Stimulated activated naive CD8-positive, alpha-beta T cell treated with anti-CD3 and anti-CD28 coated beads, Interleukin-15, amount 100 ng/mL, for 72 hours (primary cell): ENCODE results near the gene PXMP4.

ENCODE experiments used
- ATAC-seq: fragments of 150-1000 bp; cut with Tn5 transposase; 2 replicates; pipeline ENCODE4 v1.10.0; 2021; ENCODE audit warnings: mild to moderate bottlenecking, moderate library complexity
- DNase-seq, 2 donors: peaks; one replicate each; pipeline ENCODE4 v3.0.0; 2021 to 2022
- H3K27ac Mint-ChIP-seq, 2 donors: one replicate each; pipeline ENCODE4 v1.8.0; 2022; ENCODE audit warnings: mild to moderate bottlenecking in 2 of 2, mixed read lengths in 2 of 2, moderate library complexity in 2 of 2
- H3K27me3 Mint-ChIP-seq: one replicate; pipeline ENCODE4 v1.8.0; 2022; ENCODE audit warnings: mixed read lengths
- H3K4me1 Mint-ChIP-seq: one replicate; pipeline ENCODE4 v1.8.0; 2022; ENCODE audit warnings: mild to moderate bottlenecking, mixed read lengths
- H3K4me3 Mint-ChIP-seq, 2 donors: one replicate each; pipeline ENCODE4 v1.8.0; 2022; ENCODE audit warnings: mild to moderate bottlenecking in 2 of 2, mixed read lengths in 2 of 2, moderate library complexity in 1 of 2
- H3K9me3 Mint-ChIP-seq, 2 donors: one replicate each; pipeline ENCODE4 v1.8.0; 2022; ENCODE audit warnings: mixed read lengths in 2 of 2

PXMP4 gene

DNA sequence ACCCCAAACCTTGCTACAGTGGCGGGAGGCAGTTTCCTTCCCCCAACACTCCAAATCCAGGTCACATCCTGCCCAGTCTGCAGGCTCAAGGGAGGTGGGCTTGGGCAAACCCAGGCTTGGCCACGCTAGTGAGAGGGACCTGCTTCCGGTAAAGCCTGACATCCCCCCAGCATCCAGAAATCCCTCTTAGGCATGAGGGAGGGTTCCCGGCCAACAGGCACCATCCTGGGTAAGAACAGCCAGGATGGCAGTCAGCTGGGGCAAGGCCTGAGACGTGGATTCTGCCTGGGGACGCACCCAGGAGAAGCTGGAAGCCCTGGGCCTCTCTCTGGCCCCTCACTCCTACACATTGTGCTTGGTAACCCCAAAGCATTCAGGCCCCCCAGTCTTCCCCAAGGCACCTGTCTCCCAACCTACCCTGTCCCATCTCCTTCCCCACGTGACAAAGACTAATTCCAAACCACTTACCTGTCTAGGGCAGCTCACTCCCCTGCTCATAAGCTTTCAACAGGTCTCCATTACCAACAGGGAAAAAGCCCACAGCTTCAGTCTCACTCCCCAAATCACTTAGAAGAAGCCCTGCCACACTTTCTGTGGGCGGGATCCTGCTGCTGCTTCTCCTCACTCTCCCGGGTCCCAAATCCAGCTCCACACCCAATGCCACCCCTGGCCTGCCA, 55.9 kb downstream of the PXMP4 start:
- ATAC-seq (no peak), DNase-seq (no peak)
- Mint-ChIP-seq H3K27ac (peak overlapping the region; percentile 41 to 93), H3K27me3 (no peaks in the 10 kb centered on the region), H3K9me3 (no peaks in the 10 kb centered on the region), H3K4me1 (peaks cover 55% of the 10 kb centered on the region), H3K4me3 (peak overlapping the region; percentile 77 to 80)

DNA sequence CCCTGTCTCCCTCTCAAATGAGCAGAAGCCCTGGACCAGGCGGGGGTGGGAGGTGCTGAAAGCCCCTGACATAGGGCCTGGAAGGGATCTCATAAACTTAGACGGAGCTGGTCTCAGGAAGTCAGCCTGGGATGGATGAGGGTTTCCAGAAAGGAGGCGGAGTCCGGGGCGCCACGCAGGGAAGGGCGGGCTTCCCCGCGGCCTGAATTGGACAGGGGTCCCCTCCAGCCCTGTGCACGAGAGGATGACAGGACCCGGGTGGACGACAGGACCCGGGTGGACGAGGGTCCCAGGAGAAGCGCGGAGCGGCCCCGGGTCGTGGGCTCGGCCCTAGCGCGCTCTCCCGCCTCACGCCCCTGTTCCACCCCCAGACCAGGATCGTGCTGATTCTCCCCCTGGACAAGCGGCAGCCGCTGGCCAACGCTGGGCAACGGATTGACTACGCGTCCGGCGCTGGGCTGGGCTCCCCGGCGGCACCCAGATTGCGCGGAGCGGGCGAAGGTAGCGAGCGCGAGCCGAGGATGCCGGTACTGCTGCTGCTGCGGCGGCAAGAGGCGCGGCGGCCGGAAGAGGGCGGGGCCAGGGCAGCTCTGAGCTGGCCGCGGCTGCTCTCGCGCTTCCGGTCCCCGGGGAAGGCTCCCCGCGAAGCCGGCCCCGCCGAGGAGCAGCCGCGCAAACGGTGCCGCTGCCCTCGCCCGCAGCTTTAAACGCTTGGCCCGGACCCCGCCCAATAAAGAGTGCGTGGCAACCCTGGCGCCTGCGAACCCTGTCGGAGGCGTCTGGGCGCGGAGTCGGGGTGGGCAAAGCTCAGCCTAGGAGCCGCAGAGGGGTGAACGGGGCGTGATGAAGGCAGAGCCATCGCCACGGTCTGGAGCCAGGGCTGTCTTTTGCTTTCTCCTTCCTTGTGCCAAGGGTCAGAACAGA, 56.7 kb downstream of the PXMP4 start:
- H3K4me1 Mint-ChIP-seq, result peaks cover 50% of the 10 kb centered on the region

DNA sequence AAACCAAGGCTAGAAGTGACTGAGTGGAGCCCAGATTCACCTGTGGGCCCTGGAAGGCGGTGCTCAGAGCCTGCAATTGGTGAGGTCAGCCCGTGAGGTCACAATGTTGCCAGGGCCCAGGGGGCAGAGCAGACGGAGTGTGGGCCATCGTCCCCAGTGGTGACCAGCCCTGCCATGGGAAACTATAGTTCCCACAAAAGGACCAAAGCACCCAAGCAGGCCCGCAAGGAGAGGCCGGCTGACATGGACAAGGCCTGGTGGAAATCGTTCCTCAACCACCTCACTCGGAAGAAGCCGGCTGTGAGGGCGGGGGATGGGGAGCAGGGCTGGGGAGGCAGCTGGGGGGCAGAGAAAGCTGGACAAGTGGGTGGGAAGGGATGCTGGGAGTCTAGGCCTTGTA, 57.9 kb downstream of the PXMP4 start, which contains the start of gene C20orf144:
C20orf144 (plus strand) TSS at position 156 of the 400 bp plus-strand sequence; CDS start at position 175, 19 bp downstream.
- peak within 1 kb of the TSS; percentile 77 to 80 for H3K4me3 Mint-ChIP-seq
- peak within 1 kb of the TSS; percentile 74 to 95 for H3K27ac Mint-ChIP-seq
- no peaks in the 10 kb centered on the region for H3K27me3 Mint-ChIP-seq
- no peaks in the 10 kb centered on the region for H3K9me3 Mint-ChIP-seq
- peaks cover 40% of the 10 kb centered on the region for H3K4me1 Mint-ChIP-seq
- ATAC-seq (no peak), DNase-seq (no peak)

More for the DNA sequence above, 56.7 kb downstream of the PXMP4 start:
- Mint-ChIP-seq H3K27me3 (no peaks in the 10 kb centered on the region), H3K27ac (peak overlapping the region; percentile 74 to 95), H3K9me3 (no peaks in the 10 kb centered on the region), H3K4me3 (peak overlapping the region; percentile 77 to 80)
- DNase-seq (peak; percentile 83 to 86), ATAC-seq (peak; percentile 74)

DNA sequence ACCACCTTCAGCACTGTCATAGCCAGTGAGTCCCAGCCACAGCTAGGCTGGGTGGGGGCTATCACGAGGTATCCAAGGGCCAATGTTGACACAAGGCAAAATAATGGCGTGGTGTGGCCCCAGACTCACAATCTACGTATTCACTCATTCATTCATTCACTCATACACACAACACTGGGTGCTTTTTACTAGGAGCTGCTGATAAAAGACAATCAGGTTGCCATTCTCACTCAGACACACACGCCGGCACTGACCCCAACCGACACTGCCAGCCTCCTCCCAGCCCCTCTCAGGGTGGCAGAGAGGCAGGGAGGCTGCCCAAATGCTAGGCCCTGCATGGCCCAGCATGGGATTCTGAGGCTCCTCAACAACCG, 59.4 kb downstream of the PXMP4 start:
- no peaks in the 10 kb centered on the region for H3K27me3 Mint-ChIP-seq
- DNase-seq (no peak), ATAC-seq (no peak)
- no peaks in the 10 kb centered on the region for H3K9me3 Mint-ChIP-seq
- H3K27ac Mint-ChIP-seq, result no peak overlapping the region
- no peak overlapping the region for H3K4me3 Mint-ChIP-seq
- H3K4me1 Mint-ChIP-seq, result peaks cover 29% of the 10 kb centered on the region

DNA sequence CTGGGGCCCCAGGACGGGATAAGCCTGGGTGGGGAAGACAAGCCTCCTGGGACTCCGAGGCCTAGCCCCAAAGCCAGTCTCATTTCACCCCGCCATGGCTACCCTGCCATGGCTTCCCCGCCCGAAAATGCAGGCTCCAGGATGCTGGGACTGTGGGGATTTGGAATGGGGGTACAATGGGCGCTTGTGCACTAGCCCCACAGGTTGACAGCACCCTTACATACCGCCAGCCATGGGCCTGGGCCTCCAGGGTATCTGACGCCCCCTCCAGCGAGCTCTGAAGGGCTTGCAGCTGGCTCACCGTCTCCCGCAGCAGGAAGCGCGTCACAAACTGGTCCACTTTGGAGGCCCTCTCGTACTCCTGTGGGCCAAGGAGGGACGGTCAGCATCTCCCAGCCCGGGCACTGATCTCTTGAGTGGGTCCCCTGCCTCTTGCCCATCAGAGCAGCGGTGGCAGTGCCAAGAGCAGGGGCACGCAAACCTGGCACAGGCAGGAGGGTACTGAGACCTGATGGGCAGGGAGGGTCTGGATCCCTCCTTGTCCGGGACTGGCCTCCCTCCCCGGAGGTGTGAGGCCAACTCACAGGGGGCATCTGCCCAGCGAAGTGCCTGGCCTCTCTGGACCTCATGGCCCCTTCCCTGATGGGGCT, 60.0 kb downstream of the PXMP4 start:
- Mint-ChIP-seq H3K27ac (no peak overlapping the region), H3K4me1 (peaks cover 25% of the 10 kb centered on the region), H3K27me3 (no peaks in the 10 kb centered on the region), H3K9me3 (no peaks in the 10 kb centered on the region), H3K4me3 (no peak overlapping the region)
- DNase-seq (no peak), ATAC-seq (no peak)

DNA sequence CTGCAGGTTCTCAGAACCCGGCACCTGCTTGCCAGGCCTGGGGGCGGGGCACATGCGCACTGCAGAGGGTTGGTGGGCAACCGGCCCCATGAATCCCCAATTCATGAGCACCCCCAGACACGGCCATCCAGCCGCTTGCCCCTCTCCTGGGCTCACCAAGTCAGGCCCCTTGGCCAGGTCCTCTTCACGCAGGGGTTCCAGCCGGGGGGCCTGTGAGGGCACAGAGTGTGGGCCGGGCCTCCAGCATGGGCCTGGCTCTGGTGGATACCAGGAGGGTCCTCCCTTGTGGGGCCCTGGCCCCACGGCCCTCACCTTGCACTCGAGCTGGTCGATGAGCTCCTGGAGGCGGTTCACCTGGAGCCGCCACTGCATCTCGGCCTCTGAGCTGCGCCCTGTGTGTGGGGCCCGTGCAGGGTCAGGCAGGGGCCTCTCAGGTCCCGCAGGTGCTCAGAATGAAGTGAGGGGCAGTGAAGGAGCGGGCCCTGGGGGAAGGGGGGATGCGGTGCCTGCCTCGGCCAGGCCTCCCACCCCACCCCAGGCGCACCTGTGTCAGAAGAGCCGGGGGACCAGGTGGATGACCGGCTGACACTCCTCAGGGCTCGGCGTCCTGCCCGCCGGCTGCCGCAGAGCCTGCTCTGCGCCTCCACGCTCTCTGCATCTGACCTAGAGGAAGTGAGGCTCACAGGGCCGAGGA, 60.6 kb downstream of the PXMP4 start:
- H3K4me3 Mint-ChIP-seq, result no peak overlapping the region
- H3K27ac Mint-ChIP-seq, result peak overlapping the region; percentile 82 to 91
- no peaks in the 10 kb centered on the region for H3K9me3 Mint-ChIP-seq
- no peaks in the 10 kb centered on the region for H3K27me3 Mint-ChIP-seq
- ATAC-seq (no peak), DNase-seq (peak in 1 of 2 donors; percentile 7)
- peaks cover 23% of the 10 kb centered on the region for H3K4me1 Mint-ChIP-seq

DNA sequence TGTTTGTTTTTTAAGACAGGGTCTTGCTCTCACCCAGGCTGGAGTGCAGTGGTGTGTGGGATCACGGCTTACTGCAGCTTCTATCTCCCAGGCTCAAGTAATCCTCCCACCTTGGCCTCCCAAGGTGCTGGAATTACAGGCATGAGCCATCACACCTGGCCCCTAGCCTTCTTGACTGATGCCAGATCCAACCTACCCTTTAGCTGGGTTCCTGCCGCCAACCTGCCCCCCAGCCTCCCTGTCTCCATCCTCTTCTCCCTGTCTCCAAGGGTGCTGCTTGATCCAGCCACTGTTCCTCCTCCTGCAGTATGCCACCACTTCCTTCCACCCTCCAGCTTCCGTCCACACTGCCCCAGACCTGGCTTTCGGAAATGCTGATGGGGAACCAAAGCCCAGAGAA, 61.2 kb downstream of the PXMP4 start:
- Mint-ChIP-seq H3K27ac (peak overlapping the region; percentile 74 to 91), H3K4me3 (no peak overlapping the region), H3K9me3 (no peaks in the 10 kb centered on the region), H3K4me1 (peaks cover 18% of the 10 kb centered on the region), H3K27me3 (no peaks in the 10 kb centered on the region)
- no peak for ATAC-seq
- DNase-seq, result no peak

DNA sequence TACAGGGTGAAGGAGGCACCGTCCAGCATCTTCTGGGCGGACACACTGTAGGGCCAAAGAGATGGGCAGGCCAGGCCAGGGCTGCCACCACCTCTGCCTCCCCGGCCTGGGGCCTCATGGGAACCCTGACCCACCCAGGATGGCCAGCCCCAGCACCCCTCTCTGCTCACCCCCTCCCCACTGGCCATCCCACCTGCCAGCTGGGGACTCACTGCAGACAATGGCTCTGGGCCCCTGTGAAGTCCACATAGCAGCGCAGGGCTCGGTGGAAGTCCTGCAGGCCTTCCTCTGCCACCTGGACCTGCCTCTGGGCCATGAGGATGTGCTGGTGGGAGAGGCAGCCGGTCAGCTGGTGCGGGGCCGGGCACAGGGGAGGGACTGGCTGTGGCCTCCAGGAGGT, 61.6 kb downstream of the PXMP4 start:
- DNase-seq (peak in 1 of 2 donors; percentile 7), ATAC-seq (no peak)
- H3K4me1 Mint-ChIP-seq, result peaks cover 20% of the 10 kb centered on the region
- H3K9me3 Mint-ChIP-seq, result no peaks in the 10 kb centered on the region
- H3K27ac Mint-ChIP-seq, result no peak overlapping the region
- H3K4me3 Mint-ChIP-seq, result no peak overlapping the region
- no peaks in the 10 kb centered on the region for H3K27me3 Mint-ChIP-seq

DNA sequence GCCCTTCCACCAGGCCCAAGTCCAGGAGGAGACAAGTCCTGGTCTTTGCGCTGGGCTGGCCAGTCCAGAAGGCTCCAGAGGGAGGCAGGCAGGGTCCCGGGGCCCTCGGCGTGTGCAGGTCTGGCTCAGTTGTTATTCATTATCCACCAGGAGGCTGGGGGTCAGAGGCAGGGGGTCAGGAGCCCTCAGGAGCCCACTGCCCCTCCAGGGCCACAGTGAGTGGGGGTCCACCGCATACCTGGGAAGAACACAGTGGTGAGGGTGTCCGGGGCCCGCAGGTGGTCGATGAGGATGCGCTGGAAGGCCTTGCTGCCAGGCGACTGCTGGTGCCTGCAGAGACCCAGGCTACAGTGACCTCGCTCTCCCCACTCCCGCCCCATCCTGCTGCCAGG, 62.4 kb downstream of the PXMP4 start:
- Mint-ChIP-seq H3K4me1 (peaks cover 23% of the 10 kb centered on the region), H3K4me3 (no peak overlapping the region), H3K27me3 (no peaks in the 10 kb centered on the region), H3K9me3 (no peaks in the 10 kb centered on the region), H3K27ac (no peak overlapping the region)
- DNase-seq (peak in 1 of 2 donors; percentile 7), ATAC-seq (no peak)

DNA sequence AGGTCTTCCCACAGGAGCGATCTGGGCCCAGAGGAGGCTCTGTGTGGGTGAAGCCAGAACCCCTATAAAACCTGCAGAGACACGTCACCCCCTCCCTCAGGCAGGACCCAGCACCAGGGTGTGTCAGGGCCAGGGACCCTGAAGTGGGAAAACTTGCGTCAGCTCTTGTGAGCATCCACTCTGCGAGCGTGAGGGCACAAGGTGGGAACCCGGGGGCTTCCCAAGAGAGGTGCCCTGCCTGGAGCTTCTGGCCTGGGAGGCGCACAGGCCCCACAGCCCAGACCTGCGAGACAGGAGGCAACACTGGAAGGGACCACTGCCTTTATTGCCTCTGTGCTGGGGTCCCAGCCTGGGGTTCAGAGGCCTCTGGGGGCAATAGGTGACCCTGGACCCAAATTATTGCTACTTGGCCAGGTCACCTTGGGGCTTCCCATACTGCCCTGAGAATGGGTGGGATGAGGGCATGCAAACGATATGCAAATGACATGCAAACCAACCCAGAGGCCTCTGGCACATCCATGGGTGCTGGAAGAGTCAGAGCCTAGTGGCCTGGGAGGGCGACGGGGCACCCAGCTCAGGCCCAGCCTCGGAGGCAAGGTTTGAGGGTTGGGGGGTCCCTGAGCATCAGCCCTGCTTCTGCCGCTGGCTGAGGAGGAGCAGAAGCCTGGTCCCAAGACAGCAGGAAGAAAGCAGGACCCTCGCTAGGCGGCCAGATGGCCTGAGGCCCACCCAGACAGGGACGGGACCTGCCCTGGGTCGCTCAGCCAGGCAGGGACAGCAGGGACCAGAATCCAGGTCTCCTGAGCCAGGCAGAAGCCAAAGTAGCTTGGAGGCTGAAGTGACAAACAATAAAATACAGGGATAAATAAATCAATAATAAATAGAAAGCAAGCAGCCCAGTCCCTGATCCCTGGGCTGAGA, 63.1 kb downstream of the PXMP4 start:
- H3K4me3 Mint-ChIP-seq, result no peak overlapping the region
- H3K4me1 Mint-ChIP-seq, result peaks cover 24% of the 10 kb centered on the region
- no peaks in the 10 kb centered on the region for H3K9me3 Mint-ChIP-seq

DNA sequence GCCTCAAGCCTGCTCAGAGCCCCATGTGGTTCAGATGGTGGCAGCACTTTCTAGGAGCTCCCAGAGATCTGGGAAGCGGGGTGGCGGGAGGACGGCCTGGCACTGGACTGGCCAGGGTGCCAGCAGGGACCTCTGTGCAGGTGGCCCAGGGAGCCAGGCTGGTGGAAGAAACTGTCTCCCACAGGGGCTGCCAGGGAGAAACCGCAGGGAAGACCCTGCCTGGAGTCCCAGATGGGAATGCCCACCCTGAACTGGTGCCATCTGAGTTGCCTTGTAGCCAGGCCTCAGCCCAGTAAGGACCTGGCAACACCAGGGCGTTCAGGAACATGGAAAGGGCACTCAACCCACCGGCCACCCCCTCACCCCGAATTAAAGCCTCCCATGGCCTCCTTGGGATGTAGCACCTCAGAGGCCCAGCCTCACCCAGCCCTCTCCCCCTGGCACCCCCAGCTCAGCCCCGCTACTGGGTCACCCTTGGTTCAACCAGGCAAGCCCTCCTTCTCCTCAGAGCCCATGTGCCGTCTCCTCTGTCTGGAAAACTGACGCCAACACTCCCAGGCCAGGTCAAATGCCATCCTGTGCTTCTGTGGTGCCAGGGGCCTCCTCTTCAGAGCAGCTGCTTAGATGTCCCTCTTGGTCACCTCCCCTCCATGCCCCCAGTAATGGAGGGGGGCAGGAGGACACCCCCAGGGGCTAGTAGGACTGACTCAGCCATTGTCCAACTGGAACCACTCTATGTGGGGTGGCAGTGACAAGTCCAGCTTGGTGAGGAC, 63.9 kb downstream of the PXMP4 start:
- ATAC-seq (no peak), DNase-seq (no peak)
- Mint-ChIP-seq H3K27ac (peak overlapping the region in 1 of 2 donors; percentile 54), H3K4me3 (no peak overlapping the region), H3K9me3 (no peaks in the 10 kb centered on the region), H3K4me1 (peaks cover 20% of the 10 kb centered on the region), H3K27me3 (no peaks in the 10 kb centered on the region)

More for the DNA sequence above, 63.1 kb downstream of the PXMP4 start:
- peak in 1 of 2 donors; percentile 7 for DNase-seq
- no peak for ATAC-seq
- Mint-ChIP-seq H3K27me3 (no peaks in the 10 kb centered on the region), H3K27ac (peak overlapping the region in 1 of 2 donors; percentile 87)

DNA sequence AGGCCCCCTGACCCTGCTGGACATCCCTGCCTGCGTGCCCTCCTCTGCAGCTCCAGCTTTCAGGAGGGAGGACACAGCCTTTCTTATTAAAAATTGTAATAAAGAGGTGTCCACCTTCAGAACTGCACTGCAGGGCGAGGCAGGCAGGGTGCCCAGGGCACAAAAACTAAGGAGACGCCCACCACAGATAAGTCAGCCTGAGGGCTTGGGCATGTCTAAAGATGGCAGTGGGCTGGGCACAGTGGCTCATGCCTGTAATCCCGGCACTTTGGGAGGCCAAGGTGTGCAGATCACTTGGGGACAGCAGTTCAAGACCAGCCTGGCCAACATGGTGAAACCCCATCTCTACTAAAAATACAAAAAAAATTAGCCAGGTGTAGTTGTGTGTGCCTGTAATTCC, 64.9 kb downstream of the PXMP4 start:
- no peaks in the 10 kb centered on the region for H3K27me3 Mint-ChIP-seq
- H3K9me3 Mint-ChIP-seq, result no peaks in the 10 kb centered on the region
- ATAC-seq, result no peak
- peaks cover 20% of the 10 kb centered on the region for H3K4me1 Mint-ChIP-seq
- no peak overlapping the region for H3K4me3 Mint-ChIP-seq
- no peak for DNase-seq
- H3K27ac Mint-ChIP-seq, result no peak overlapping the region

DNA sequence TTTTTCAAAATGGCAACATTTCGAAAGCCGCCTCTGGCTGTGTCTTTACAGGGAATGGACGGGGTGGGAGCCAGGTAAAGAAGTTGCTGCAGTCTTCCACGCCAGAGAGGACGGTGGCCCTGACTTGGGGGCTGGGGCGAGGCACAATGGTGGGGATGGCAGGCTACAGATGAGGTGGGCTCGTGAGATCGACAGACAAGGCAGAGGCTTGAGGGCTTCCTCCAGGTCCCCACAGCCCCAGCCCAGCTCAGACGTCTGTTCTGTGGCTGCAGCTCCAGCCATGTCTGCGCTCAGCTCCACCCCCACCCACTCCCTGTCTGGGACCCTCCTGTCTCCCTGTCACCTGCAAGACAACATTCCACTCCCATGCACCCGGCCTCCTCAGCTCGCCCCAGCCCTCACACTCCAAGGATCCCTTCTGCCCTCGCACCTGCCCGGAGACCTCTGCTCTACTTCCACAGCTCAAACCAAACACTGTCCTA, 65.4 kb downstream of the PXMP4 start:
- H3K4me3 Mint-ChIP-seq, result no peak overlapping the region
- no peak for ATAC-seq
- no peaks in the 10 kb centered on the region for H3K27me3 Mint-ChIP-seq
- peak overlapping the region in 1 of 2 donors; percentile 50 for H3K27ac Mint-ChIP-seq
- no peak for DNase-seq
- H3K9me3 Mint-ChIP-seq, result no peaks in the 10 kb centered on the region
- H3K4me1 Mint-ChIP-seq, result peaks cover 20% of the 10 kb centered on the region
